NCI-H510A (cell line): ENCODE data around the gene ATP5F1D.

Experiments
- DNase-seq: peaks from one replicate; lab custom pipeline; 2025; lab: John Stamatoyannopoulos, UW

Gene ATP5F1D

GRCh38 chr19:1283207-1283916 lies 41.8 kb downstream of the ATP5F1D start:
- no peak for DNase-seq

- no peak for DNase-seq
Observed at GRCh38 chr19:1283917-1284292, 42.4 kb downstream of the ATP5F1D start.

GRCh38 chr19:1284293-1284978 lies 42.9 kb downstream of the ATP5F1D start:
- DNase-seq = no peak

- DNase-seq = no peak
Observed at GRCh38 chr19:1284979-1285736, 43.6 kb downstream of the ATP5F1D start.

GRCh38 chr19:1285737-1286360 lies 44.3 kb downstream of the ATP5F1D start, which contains the start of gene EFNA2:
Gene EFNA2, plus strand, starts transcription at chr19:1285873. Its CDS starts 296 bp downstream, at chr19:1286169.
- DNase-seq = no peak

GRCh38 chr19:1286487-1287353 lies 45.2 kb downstream of the ATP5F1D start:
- no peak for DNase-seq

GRCh38 chr19:1287354-1288225 lies 46.0 kb downstream of the ATP5F1D start:
- no peak for DNase-seq

GRCh38 chr19:1288226-1288612 lies 46.7 kb downstream of the ATP5F1D start:
- DNase-seq = no peak

- DNase-seq = no peak
Observed at GRCh38 chr19:1288833-1289685, 47.5 kb downstream of the ATP5F1D start.

- DNase-seq = no peak
Observed at GRCh38 chr19:1289686-1290025, 48.1 kb downstream of the ATP5F1D start.

- DNase-seq = no peak
Observed at GRCh38 chr19:1290196-1290702, 48.7 kb downstream of the ATP5F1D start.

- DNase-seq = no peak
Observed at GRCh38 chr19:1290703-1291651, 49.4 kb downstream of the ATP5F1D start.

- DNase-seq = no peak
Observed at GRCh38 chr19:1291761-1292418, 50.3 kb downstream of the ATP5F1D start.

GRCh38 chr19:1292419-1293151 lies 51.0 kb downstream of the ATP5F1D start:
- no peak for DNase-seq

GRCh38 chr19:1293782-1294604 lies 52.4 kb downstream of the ATP5F1D start:
- DNase-seq = no peak
